Memory B cell (primary cell): ENCODE measurements around the gene SRGAP3.

Experiments used
- ATAC-seq: fragments of 150-1000 bp; cut with Tn5 transposase; 2 replicates; pipeline ENCODE4 v1.10.0; 2021; ENCODE audit warnings: low read depth, mild to moderate bottlenecking, moderate library complexity
- DNase-seq, 2 donors: peaks; one replicate each; pipeline ENCODE4 v3.0.0; 2022; ENCODE audit warnings: low spot score in 2 of 2
- H3K27ac Mint-ChIP-seq: one replicate; pipeline ENCODE4 v1.8.0; 2022; ENCODE audit warnings: mild to moderate bottlenecking, moderate library complexity, mixed read lengths
- H3K27me3 Mint-ChIP-seq: one replicate; pipeline ENCODE4 v1.8.0; 2022; ENCODE audit warnings: mixed read lengths
- H3K36me3 Mint-ChIP-seq: one replicate; pipeline ENCODE4 v1.8.0; 2022; ENCODE audit warnings: mild to moderate bottlenecking, mixed read lengths
- H3K4me1 Mint-ChIP-seq: one replicate; pipeline ENCODE4 v1.8.0; 2022; ENCODE audit warnings: mixed read lengths
- H3K4me3 Mint-ChIP-seq: one replicate; pipeline ENCODE4 v1.8.0; 2022; ENCODE audit warnings: mild to moderate bottlenecking, moderate library complexity, mixed read lengths
- H3K9me3 Mint-ChIP-seq: one replicate; pipeline ENCODE4 v1.8.0; 2022; ENCODE audit warnings: mixed read lengths

The SRGAP3 gene

DNA sequence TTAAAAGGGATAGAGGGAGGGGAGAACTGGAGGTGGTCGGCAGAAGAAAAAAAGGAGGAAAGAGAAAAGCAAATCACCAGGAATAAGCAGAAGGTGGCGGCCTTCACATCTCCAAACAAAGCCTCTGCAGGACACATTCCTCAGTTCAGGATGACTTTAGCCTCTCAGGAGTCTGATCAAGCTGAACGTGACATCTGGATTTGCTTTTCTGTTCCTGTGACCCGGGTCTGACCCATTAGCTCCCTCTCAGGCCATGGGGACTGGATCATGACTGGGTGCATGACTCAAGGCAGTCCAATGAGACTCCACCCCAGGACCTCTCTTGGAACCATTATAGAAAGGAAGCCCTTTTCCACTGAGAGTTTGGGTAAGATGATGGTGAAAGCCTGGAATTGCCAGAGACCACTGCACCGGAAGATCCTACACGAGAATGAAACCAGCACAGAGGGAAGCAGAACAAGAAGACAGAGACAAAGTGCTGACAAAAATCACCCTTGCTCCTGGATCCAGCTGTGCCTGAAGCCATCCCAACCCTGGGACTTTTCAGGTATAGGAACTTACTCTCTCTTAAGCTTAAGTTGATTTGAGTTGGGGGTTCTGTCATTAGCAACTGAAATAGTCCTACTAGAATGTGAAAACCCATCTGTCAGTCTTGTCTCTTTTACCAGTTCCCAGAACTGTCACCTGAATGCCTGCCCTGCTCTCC lies 240.7 kb downstream of the SRGAP3 start:
- H3K4me1 Mint-ChIP-seq: no peaks in the 10 kb centered on the region
- no peaks in the 10 kb centered on the region for H3K9me3 Mint-ChIP-seq
- H3K27ac Mint-ChIP-seq: no peak overlapping the region
- DNase-seq: no peak
- H3K36me3 Mint-ChIP-seq: peaks cover 5% of the 10 kb centered on the region
- no peak for ATAC-seq
- H3K27me3 Mint-ChIP-seq: peaks cover 7% of the 10 kb centered on the region
- no peak overlapping the region for H3K4me3 Mint-ChIP-seq

DNA sequence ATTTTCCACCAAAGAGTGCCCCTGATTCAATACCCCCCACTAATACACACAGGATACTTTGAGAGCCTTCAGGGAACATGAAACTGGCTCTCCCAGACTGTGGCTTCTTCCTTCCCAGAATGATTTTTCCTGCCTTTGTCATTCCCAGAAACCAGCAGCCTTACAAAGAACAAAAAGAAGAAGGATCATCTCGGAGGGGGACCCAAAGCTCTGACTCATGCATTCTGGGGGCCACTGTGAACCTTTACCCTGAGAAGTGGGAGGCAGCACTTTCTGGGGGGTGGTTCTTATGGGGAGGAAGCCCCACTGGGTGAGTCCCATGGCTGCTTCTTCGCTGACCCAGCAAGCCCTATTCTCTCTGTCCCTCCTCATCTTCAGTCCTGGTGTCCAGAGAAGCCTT lies 241.5 kb downstream of the SRGAP3 start:
- peaks cover 3% of the 10 kb centered on the region for H3K36me3 Mint-ChIP-seq
- ATAC-seq (no peak), DNase-seq (no peak)
- no peaks in the 10 kb centered on the region for H3K9me3 Mint-ChIP-seq
- peaks cover 5% of the 10 kb centered on the region for H3K27me3 Mint-ChIP-seq
- H3K4me1 Mint-ChIP-seq: no peaks in the 10 kb centered on the region
- no peak overlapping the region for H3K27ac Mint-ChIP-seq
- H3K4me3 Mint-ChIP-seq: no peak overlapping the region

DNA sequence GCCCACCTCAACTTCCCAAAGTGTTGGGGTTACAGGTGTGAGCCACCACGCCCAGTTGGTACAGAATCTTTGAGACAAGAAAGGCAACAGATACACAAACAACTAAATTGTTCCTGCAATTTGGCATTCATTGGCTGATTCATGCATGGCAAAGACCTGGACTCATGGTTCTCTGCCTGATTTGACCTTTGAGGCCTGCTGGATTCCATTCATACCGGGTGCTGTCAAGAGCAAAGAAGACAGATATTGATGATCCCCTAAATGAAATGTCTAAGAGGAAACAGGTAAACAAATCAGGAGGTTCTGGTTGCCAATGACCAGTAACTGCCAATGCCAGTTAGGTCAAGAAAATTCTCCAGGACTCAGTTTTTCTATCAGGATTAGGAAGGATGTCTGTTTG lies 242.2 kb downstream of the SRGAP3 start:
- H3K4me1 Mint-ChIP-seq: no peaks in the 10 kb centered on the region
- DNase-seq: no peak
- peaks cover 5% of the 10 kb centered on the region for H3K27me3 Mint-ChIP-seq
- ATAC-seq: no peak
- no peak overlapping the region for H3K27ac Mint-ChIP-seq
- H3K4me3 Mint-ChIP-seq: no peak overlapping the region
- H3K9me3 Mint-ChIP-seq: no peaks in the 10 kb centered on the region
- peaks cover 3% of the 10 kb centered on the region for H3K36me3 Mint-ChIP-seq

DNA sequence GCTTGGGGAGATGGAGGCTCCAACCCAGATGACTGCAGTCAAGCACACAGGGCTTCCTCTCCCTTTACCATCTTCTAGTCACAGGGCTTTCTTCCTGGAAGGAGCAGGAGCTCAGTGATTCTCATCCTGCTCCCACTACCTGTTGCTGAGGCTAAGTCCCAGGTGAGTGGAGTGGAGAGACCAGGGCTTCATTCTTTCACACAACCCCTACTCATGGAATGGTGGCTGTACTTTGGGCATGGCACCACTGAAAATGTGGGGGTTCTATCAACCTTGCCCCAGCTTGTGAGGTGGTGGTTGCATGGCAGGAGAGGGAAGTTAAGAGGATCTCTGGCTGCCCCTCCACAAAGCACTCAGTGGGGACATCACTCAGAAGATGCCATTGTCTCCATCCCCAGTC lies 249.4 kb downstream of the SRGAP3 start:
- ATAC-seq (no peak), DNase-seq (no peak)
- H3K27ac Mint-ChIP-seq: no peak overlapping the region
- H3K27me3 Mint-ChIP-seq: peaks cover 10% of the 10 kb centered on the region
- peaks cover 2% of the 10 kb centered on the region for H3K9me3 Mint-ChIP-seq
- H3K4me3 Mint-ChIP-seq: no peak overlapping the region
- H3K4me1 Mint-ChIP-seq: no peaks in the 10 kb centered on the region
- no peaks in the 10 kb centered on the region for H3K36me3 Mint-ChIP-seq

DNA sequence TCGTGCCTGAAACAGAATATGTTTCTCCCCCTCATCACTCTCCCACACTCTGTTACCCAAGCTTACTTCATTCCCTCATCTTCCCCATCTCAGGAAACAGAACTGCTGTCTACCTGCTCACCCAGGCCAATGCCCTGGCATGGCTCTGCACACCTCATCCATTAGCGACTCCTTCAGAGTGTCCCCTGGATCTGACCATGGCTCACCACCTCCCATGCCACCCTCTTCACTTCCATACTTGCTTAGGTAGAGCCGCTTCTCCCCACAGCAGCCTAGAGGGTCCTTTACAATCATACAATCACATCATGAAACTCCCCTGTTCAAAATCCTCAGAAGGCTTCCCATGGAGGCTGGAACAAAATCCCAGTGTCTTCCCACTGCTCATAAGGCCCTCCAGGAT lies 252.3 kb downstream of the SRGAP3 start:
- H3K36me3 Mint-ChIP-seq: no peaks in the 10 kb centered on the region
- H3K4me1 Mint-ChIP-seq: no peaks in the 10 kb centered on the region
- no peak overlapping the region for H3K4me3 Mint-ChIP-seq
- ATAC-seq (no peak), DNase-seq (no peak)
- peaks cover 10% of the 10 kb centered on the region for H3K27me3 Mint-ChIP-seq
- no peak overlapping the region for H3K27ac Mint-ChIP-seq
- H3K9me3 Mint-ChIP-seq: peaks cover 2% of the 10 kb centered on the region

DNA sequence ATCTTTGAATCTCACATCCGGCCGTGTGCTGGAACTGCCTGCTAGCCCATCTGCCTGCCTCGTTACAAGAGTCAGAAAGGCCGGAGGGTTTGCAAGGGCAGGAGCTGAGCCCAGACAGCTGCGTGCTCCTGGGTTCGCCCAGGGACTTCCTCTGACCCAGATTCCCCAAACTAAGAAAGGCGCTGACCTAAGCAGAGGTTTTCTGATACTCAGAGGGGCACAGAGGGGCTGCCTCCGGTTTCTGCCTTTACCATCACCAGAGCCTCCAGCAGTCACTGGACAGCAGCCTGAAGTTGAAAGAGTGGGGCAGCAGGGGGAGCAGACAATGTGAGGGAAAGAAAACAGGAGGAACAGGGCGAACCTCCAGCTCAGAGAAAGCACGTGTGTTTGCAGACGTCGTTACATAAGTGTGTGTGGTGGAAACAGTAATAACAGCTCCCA lies 252.7 kb downstream of the SRGAP3 start:
- DNase-seq (no peak), ATAC-seq (no peak)
- Mint-ChIP-seq H3K27ac (no peak overlapping the region), H3K4me1 (no peaks in the 10 kb centered on the region), H3K9me3 (peaks cover 2% of the 10 kb centered on the region), H3K27me3 (peaks cover 10% of the 10 kb centered on the region), H3K4me3 (no peak overlapping the region), H3K36me3 (no peaks in the 10 kb centered on the region)

DNA sequence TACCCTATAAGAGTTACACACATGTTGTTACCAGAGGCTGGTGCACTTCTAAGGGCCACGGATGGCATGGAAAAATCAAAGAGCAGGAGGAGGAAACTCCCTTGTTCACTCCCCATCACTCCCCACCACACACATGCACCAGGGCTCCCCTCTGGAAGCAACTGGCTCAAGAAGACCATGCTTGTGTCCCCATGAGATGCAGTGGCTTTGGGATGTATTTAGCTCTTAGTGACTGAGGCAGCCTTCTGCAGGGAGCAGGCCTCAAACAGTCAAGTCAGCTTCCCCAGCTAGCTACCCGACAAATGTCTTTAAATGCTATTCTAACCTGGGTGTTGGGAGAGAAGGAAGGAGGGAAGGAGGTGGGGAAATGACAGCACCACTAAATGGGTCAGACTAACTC lies 253.2 kb downstream of the SRGAP3 start:
- no peak overlapping the region for H3K27ac Mint-ChIP-seq
- ATAC-seq (no peak), DNase-seq (no peak)
- H3K4me1 Mint-ChIP-seq: no peaks in the 10 kb centered on the region
- no peak overlapping the region for H3K4me3 Mint-ChIP-seq
- H3K27me3 Mint-ChIP-seq: peaks cover 10% of the 10 kb centered on the region
- H3K9me3 Mint-ChIP-seq: no peaks in the 10 kb centered on the region
- H3K36me3 Mint-ChIP-seq: no peaks in the 10 kb centered on the region

DNA sequence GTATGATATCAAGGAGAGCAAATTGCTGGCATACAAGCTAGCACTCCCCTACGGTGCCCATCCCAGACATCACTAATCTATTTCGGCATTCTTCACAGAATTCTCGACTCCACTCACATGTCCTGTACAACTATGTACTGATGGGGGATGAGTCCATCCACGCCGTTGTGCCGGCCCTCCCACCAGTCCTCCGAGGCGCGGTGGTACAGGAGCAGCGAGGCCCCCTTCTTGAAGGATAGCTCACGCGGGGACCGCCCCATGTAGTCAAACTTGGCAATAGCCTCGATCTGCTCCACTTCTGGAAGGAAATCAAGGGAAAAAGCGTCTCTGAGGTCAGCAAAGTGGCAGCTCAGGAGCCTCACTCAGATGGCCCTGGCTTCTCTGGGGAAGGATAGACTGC lies 255.2 kb downstream of the SRGAP3 start:
- ATAC-seq (no peak), DNase-seq (no peak)
- Mint-ChIP-seq H3K4me1 (no peaks in the 10 kb centered on the region), H3K27ac (no peak overlapping the region), H3K9me3 (no peaks in the 10 kb centered on the region), H3K4me3 (no peak overlapping the region), H3K27me3 (peaks cover 8% of the 10 kb centered on the region), H3K36me3 (no peaks in the 10 kb centered on the region)

DNA sequence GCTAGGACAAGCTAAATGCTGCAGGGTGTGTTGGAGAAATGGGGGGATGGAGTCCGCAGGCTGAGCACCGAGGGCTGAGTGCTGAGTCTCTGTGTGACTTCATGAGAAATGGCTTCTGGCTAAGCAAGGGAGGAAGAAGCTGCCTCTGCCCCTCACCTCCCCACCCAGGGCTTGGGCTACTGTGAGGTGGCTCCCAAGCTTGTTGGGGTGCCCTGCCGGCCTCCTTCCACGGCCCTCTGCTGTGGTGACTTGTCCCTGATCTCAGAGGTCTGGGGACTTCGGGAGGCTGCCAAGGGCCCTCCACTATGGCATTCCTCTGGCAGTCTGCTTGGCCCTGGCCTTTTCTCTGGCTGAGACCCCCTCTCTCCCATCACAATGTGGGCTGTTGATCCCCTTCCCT lies 256.1 kb downstream of the SRGAP3 start:
- Mint-ChIP-seq H3K27ac (no peak overlapping the region), H3K27me3 (peaks cover 8% of the 10 kb centered on the region), H3K4me3 (no peak overlapping the region), H3K4me1 (no peaks in the 10 kb centered on the region), H3K36me3 (no peaks in the 10 kb centered on the region), H3K9me3 (no peaks in the 10 kb centered on the region)
- DNase-seq (no peak), ATAC-seq (no peak)

DNA sequence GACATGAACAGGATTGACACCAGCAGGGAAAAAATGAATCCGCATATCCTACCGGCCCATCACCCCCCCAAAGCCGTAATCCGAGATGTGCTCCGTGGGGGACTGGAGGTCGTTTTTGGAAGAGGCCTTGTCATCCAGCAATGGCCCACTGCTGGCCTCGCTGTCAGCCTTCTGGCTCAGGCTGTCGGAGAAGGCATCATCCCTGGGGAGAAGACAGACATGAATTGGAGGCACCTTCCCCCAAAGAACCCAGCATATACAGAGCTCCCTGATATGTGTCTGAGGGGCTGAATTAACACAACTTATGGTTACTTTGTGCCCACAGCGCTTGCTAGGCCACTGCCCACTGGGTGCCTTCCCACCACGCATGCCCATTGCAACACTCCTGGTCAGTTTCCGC lies 256.6 kb downstream of the SRGAP3 start:
- Mint-ChIP-seq H3K4me1 (peaks cover 1% of the 10 kb centered on the region), H3K9me3 (no peaks in the 10 kb centered on the region), H3K4me3 (no peak overlapping the region), H3K27ac (no peak overlapping the region), H3K36me3 (no peaks in the 10 kb centered on the region), H3K27me3 (peaks cover 5% of the 10 kb centered on the region)
- ATAC-seq: no peak
- no peak for DNase-seq

DNA sequence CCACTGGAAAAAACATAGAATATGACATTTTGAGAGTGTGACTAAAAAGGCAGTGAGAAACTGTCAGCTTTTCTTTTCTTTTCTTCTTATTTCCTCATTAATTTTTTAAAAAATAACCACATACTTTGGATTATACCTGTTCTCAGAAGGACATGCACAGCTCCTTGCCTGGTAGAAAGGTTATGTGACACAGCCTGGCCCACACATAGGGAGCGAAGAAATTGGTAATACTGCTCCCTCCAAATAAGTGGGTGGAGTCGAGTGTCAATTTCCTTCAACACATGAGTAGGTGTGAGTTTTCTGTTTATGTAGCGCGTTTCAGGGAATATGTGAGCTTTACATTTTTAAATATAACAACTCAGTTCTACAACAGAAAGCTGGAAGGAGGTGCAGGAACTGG lies 257.2 kb downstream of the SRGAP3 start:
- ATAC-seq (no peak), DNase-seq (no peak)
- Mint-ChIP-seq H3K4me3 (no peak overlapping the region), H3K9me3 (no peaks in the 10 kb centered on the region), H3K36me3 (no peaks in the 10 kb centered on the region), H3K27me3 (peaks cover 2% of the 10 kb centered on the region), H3K4me1 (peaks cover 3% of the 10 kb centered on the region), H3K27ac (no peak overlapping the region)

DNA sequence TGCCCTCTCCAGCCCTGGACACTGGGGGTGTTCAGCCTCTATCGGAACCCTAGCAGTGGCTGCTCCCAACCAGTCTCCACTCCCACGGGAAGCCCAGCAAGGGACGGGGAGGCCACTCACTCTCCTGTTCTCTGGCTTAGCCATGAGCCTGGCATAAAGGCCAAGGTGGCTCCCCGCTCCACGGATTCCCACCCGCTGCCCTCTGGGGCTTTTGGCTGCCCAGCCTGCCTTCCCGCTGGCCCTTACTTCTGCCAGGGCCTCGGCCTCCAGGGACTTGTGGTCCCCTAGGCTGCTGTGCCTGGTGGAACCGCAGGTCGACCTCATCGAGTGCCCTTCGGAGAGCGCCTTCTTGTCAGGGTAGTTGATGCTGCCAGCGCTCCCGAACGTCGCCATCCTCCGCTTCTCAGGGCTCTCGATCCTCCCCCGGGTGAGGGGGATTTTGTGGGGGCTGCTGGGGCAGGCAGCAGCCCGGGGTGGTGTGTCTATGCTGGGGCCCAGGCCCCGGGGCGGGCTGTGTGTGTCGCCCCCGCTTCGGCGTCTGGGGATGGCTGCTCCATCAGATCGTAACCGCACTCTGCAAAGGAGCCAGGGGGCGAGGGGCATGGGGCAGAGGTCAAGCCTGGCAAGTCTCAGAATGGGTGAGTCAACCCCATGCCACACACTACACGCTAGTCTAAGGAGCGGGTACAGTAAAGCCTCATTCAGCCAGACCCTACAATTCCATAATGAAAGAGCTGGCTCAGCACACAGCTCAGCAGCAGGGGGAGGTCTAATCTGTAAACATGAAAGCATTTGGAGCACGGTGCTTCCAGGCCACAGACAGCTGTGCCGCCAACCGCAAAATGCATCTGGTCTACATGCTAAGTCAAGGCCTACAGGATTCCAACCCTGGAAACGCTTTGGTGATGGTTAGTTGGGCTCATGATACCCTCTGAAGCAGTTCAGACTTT lies 258.9 kb downstream of the SRGAP3 start:
- H3K36me3 Mint-ChIP-seq: no peaks in the 10 kb centered on the region
- H3K27ac Mint-ChIP-seq: no peak overlapping the region
- ATAC-seq: no peak
- no peak overlapping the region for H3K4me3 Mint-ChIP-seq
- DNase-seq: no peak
- H3K27me3 Mint-ChIP-seq: no peaks in the 10 kb centered on the region
- no peaks in the 10 kb centered on the region for H3K9me3 Mint-ChIP-seq
- H3K4me1 Mint-ChIP-seq: peaks cover 3% of the 10 kb centered on the region

DNA sequence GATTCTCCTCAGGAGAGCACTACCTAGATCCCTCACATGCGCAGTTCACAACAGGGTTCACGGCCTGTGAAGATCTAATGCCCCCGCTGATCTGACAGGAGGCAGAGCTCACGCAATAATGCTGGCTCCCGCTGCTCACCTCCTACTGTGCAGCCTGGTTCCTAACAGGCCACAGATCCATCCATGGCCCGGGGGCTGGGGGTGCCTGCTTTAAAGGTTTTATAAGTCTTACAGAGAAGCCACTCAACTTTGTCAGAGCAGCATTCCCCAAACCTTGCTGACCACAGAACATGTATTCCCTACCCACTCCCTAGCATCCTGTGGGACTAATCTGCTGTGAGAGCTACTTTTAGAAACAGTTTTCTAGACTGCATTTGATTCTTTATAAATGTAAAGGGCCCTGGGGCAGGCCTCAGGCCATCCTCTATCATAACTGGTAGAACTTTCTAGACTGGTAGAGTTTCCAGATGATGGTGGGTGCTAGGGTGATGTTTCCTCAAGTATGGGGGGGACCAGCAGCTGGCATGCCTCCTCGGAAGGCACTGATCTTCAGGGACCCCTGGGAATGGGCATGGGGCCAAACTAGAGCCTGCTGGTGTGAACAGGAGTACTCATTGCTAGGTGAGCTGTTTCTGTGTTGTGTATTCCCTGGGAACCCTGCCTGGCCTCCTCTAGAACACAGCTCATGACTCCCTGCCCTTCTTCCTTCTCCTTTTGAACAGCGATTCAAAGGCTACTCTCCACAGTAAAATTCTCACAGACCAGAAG lies 260.5 kb downstream of the SRGAP3 start:
- DNase-seq (no peak), ATAC-seq (no peak)
- Mint-ChIP-seq H3K4me1 (peaks cover 3% of the 10 kb centered on the region), H3K27ac (no peak overlapping the region), H3K4me3 (no peak overlapping the region), H3K36me3 (no peaks in the 10 kb centered on the region), H3K27me3 (no peaks in the 10 kb centered on the region), H3K9me3 (no peaks in the 10 kb centered on the region)

DNA sequence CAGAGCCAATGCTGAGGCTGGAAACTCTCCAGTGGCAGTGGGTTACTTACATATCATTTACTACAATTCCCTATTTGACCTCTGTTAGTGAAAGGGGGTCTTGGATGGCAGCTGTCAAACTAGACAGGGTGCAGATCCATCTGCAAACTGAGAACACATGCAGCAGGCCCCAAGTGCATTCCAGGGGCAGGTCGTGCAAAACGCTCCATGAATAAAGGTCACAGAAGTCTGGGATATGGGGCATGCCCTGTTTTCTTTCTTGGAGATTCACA lies 261.1 kb downstream of the SRGAP3 start:
- no peak overlapping the region for H3K4me3 Mint-ChIP-seq
- H3K27ac Mint-ChIP-seq: no peak overlapping the region

More for the DNA sequence above, 261.1 kb downstream of the SRGAP3 start:
- Mint-ChIP-seq H3K36me3 (no peaks in the 10 kb centered on the region), H3K27me3 (peaks cover 3% of the 10 kb centered on the region), H3K4me1 (peaks cover 3% of the 10 kb centered on the region), H3K9me3 (no peaks in the 10 kb centered on the region)
- DNase-seq: no peak
- no peak for ATAC-seq
